K562 (cell line): ENCODE results near the gene S100A1. TPM values are rescaled to one million over a fixed set of nuclear protein-coding genes. Genes with fewer than 3 reads are reported as not detected.

ENCODE experiments used
- RAD21 ChIP-seq, 2 experiments: fragments of 250-450 bp in 1 of 2; fragments of 450-650 bp in 1 of 2; sonication (Bioruptor Pico) in 1 of 2; formaldehyde crosslinking in 1 of 2; IDR thresholded peaks in 1 of 2; conservative IDR thresholded peaks in 1 of 2; 2 replicates each; pipeline versions ENCODE4 v1.4.0 to v1.8.0; 2020 to 2022; ENCODE audit warnings: mild to moderate bottlenecking in 2 of 2, moderate library complexity in 1 of 2
- TAF7 ChIP-seq: fragments of 450-650 bp; IDR thresholded peaks from 2 replicates; pipeline ENCODE4 v1.6.1; 2016; ENCODE audit warnings: missing genetic modification characterization, missing compliant biosample characterization
- ZFPM2 ChIP-seq: fragments of 250-450 bp; sonication (Bioruptor Pico); IDR thresholded peaks from 2 replicates; pipeline ENCODE4 v1.5.1; 2022; ENCODE audit warnings: mild to moderate bottlenecking
- ZNF584 ChIP-seq: fragments of 200-800 bp; sonication (Bioruptor generic); IDR thresholded peaks from 2 replicates; pipeline ENCODE4 v1.6.1; 2016; ENCODE audit warnings: low read depth, mild to moderate bottlenecking, missing genetic modification characterization, missing compliant biosample characterization
- polyA plus RNA-seq, 8 experiments: library from polyadenylated mRNA; depleted of rRNA in 4 of 8; stranded (reverse) in 5 of 8; unstranded in 3 of 8; fragments of >200 nt; fragmentation: Nextera tagmentation in 2 of 8; fragmentation: Illumina TruSeq in 1 of 8; extraction: Ambion mirVana in 2 of 8; extraction: Trizol in 1 of 8; gene quantifications; 2 replicates each; pipeline versions ENCODE4 v1.2.1 to v1.2.3, GENCODE V29; 2011 to 2014; ENCODE audit warnings: inconsistent platforms in 1 of 8, missing spikeins in 1 of 8
- total RNA-seq, 7 experiments: library from RNA; depleted of rRNA in 6 of 7; stranded (reverse); fragments of >200 nt in 6 of 7; fragmentation: Illumina TruSeq in 2 of 7; extraction: Trizol in 2 of 7; gene quantifications; 2 replicates each; pipeline versions ENCODE4 v1.2.1 to v1.2.3, GENCODE V29; 2011 to 2021; ENCODE audit warnings: low replicate concordance in 1 of 7
- TF ChIP-seq, protein P1 (sequence below): sonication (generic); formaldehyde crosslinking; IDR thresholded peaks from 2 replicates; pipeline ENCODE4 v1.8.0; 2022; ENCODE audit warnings: missing genetic modification reagents, mild to moderate bottlenecking, borderline replicate concordance
- TF ChIP-seq, protein P2 (sequence below): sonication (generic); formaldehyde crosslinking; IDR thresholded peaks from 2 replicates; pipeline ENCODE4 v1.8.0; 2022; ENCODE audit warnings: mild to moderate bottlenecking, missing genetic modification reagents

Gene S100A1
- total and polyA plus RNA-seq, 9 of the 15 experiments (the other 6 are each of a cell fraction or from before 2014, with no cell fraction given): 0.44 to 30.1 (median 12.7) TPM

- no peak for TF ChIP-seq ZFPM2 (CRISPR knock-in tag)
- TF ChIP-seq TAF7 (tag): peak; percentile 62
- TF ChIP-seq, protein P1, sequence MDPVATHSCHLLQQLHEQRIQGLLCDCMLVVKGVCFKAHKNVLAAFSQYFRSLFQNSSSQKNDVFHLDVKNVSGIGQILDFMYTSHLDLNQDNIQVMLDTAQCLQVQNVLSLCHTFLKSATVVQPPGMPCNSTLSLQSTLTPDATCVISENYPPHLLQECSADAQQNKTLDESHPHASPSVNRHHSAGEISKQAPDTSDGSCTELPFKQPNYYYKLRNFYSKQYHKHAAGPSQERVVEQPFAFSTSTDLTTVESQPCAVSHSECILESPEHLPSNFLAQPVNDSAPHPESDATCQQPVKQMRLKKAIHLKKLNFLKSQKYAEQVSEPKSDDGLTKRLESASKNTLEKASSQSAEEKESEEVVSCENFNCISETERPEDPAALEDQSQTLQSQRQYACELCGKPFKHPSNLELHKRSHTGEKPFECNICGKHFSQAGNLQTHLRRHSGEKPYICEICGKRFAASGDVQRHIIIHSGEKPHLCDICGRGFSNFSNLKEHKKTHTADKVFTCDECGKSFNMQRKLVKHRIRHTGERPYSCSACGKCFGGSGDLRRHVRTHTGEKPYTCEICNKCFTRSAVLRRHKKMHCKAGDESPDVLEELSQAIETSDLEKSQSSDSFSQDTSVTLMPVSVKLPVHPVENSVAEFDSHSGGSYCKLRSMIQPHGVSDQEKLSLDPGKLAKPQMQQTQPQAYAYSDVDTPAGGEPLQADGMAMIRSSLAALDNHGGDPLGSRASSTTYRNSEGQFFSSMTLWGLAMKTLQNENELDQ: 0 out of 2 replicates have a peak, but pooled peaks have one; percentile 40
- TF ChIP-seq RAD21 (CRISPR knock-in tag; conservative IDR thresholded peaks at IDR 0.05 in 1 of 2, IDR thresholded peaks at IDR 0.05 in 1 of 2): peak in 1 of 2 experiments; percentile 67; a peak in 3 of 4 replicates
- 0 out of 2 replicates have a peak, but pooled peaks have one; percentile 24 for TF ChIP-seq ZNF584 (CRISPR knock-in tag)
- TF ChIP-seq, protein P2, sequence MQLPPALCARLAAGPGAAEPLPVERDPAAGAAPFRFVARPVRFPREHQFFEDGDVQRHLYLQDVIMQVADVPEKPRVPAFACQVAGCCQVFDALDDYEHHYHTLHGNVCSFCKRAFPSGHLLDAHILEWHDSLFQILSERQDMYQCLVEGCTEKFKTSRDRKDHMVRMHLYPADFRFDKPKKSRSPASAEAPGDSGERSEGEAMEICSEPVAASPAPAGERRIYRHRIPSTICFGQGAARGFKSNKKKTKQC (CRISPR knock-in tag): peak; percentile 44; the same call in 1 of the 2 replicates
Measured at GRCh38 chr1:153626904-153627714, 1.1 kb upstream of the S100A1 start, which contains the start of gene S100A13 (continued).
